ENCODE data around the gene VASP. TPM values are rescaled to one million over a fixed set of nuclear protein-coding genes. Genes with fewer than 3 reads are reported as not detected.
A peak's percentile ranks its signal among the peaks of the same experiment; 100 is the strongest.

Gene VASP
- polyA plus RNA-seq, 2 of the 4 experiments (the other 2 are of a cell fraction) = 64.5 to 94.3 TPM

DNA sequence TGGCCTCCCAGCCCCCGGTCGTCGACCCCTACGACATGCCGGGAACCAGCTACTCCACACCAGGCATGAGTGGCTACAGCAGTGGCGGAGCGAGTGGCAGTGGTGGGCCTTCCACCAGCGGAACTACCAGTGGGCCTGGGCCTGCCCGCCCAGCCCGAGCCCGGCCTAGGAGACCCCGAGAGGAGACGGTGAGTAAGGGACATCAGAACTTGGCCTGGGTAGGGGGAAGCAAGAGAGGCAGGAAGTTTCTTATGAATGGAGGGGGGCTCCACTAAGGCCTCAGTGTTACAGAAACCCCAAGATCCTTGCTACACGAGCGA lies 36.6 kb upstream of the VASP start:
- 87% methylated on average over 10 of the region's 15 CpGs for WGBS (ENCODE audit: missing lambda C conversion rate)
- ATAC-seq = no peak
- CTCF ChIA-PET = interaction anchor here (0.9 to 33.4 kb wide), 5 partner anchors 8 to 34 kb away, joined by 3 to 1883 read pairs (median 7); partner anchors contain the start of gene ERCC1

DNA sequence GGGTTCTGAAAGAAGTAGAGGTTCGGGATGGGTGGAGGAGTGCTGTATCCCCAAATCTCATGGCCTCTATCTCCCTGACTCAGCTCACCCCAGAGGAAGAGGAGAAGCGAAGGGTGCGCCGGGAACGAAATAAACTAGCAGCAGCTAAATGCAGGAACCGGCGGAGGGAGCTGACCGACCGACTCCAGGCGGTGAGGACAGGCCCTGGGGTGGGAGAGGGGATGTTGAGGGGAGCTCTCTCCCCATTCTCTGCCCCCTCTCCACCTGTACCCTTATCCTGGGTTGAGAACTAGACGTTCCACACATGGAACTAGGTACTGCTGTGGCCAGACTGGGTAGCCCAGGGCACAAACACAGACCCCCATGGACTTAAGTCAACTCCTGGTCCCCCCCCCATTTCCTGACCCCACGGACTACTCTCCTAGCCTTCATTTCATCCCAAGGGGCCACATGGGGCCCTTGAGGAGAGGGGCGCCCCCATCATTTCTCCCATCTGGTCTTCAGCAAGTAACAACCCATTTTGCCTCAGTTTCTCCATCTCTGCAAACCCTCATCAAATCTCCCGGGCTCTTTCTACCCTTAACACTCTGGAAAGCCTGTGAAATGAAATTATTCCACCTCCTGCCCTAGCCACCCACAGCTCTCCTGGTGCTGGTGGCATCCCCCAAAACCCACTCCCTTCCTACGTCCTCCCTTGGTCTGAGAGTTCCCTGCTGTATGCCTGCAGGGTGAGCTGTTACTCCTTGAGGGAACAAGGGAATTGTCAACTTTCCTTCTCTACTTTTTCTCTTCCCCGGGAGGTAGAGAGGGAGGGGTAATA lies 36.0 kb upstream of the VASP start:
- Histone ChIP-seq H3K4me1 (peaks cover 23% of the 10 kb centered on the region), H3K4me2 (no peak overlapping the region), H3K9me3 (no peaks in the 10 kb centered on the region), H3K4me3 (no peak overlapping the region), H3K27ac (no peak overlapping the region)
- no peak for FAIRE-seq
- no peak for ATAC-seq
- 71% methylated on average over 16 of the region's 16 CpGs for WGBS (ENCODE audit: missing lambda C conversion rate)
- TF ChIP-seq, protein P1, sequence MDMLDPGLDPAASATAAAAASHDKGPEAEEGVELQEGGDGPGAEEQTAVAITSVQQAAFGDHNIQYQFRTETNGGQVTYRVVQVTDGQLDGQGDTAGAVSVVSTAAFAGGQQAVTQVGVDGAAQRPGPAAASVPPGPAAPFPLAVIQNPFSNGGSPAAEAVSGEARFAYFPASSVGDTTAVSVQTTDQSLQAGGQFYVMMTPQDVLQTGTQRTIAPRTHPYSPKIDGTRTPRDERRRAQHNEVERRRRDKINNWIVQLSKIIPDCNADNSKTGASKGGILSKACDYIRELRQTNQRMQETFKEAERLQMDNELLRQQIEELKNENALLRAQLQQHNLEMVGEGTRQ (IDR thresholded peaks at IDR 0.05) = no peak
- TF ChIP-seq NFE2L2 (conservative IDR thresholded peaks at IDR 0.05; ENCODE audit: low read length) (no peak), CHD2 (IDR thresholded peaks at IDR 0.05; ENCODE audit: low read length, partially characterized antibody) (no peak), NPAS2 (CRISPR knock-in tag; IDR thresholded peaks at IDR 0.05; ENCODE audit: borderline replicate concordance) (no peak), RCOR1 (IDR thresholded peaks at IDR 0.05; ENCODE audit: low read depth, low read length) (no peak), EP300 (IDR thresholded peaks at IDR 0.05) (no peak), PHF8 (IDR thresholded peaks at IDR 0.05; ENCODE audit: borderline replicate concordance, low read depth) (no peak), HEYL (CRISPR knock-in tag; IDR thresholded peaks at IDR 0.05) (no peak), KDM5A (IDR thresholded peaks at IDR 0.05) (no peak), FOSB (CRISPR knock-in tag; IDR thresholded peaks at IDR 0.05) (peak; percentile 54), ESRRA (IDR thresholded peaks at IDR 0.05; ENCODE audit: borderline replicate concordance, low read length) (no peak), BHLHE40 (IDR thresholded peaks at IDR 0.05; ENCODE audit: low read depth, low read length) (no peak), HOXB13 (CRISPR knock-in tag; IDR thresholded peaks at IDR 0.05; ENCODE audit: low read depth) (no peak), CEBPB (IDR thresholded peaks at IDR 0.05) (no peak), TFCP2L1 (CRISPR knock-in tag; IDR thresholded peaks at IDR 0.05) (peak; percentile 78; the same call in 1 of the 2 replicates), EHMT2 (IDR thresholded peaks at IDR 0.05; ENCODE audit: low read depth) (no peak), GATA3 (IDR thresholded peaks at IDR 0.05; ENCODE audit: borderline replicate concordance) (no peak), NR3C1 (IDR thresholded peaks at IDR 0.05) (no peak), CHD4 (IDR thresholded peaks at IDR 0.05; ENCODE audit: borderline replicate concordance) (no peak), JUNB (IDR thresholded peaks at IDR 0.05) (no peak), HDAC2 (IDR thresholded peaks at IDR 0.05) (no peak), RFX5 (IDR thresholded peaks at IDR 0.05) (no peak), POLR2A (IDR thresholded peaks at IDR 0.05; ENCODE audit: low read length) (no peak), MAZ (IDR thresholded peaks at IDR 0.05; ENCODE audit: borderline replicate concordance, low read depth, low read length) (no peak), RNF2 (IDR thresholded peaks at IDR 0.05; ENCODE audit: borderline replicate concordance, low read depth) (no peak), JUN (IDR thresholded peaks at IDR 0.05) (no peak), SREBF2 (IDR thresholded peaks at IDR 0.05) (no peak), ZNF302 (CRISPR knock-in tag; IDR thresholded peaks at IDR 0.05) (no peak), HOXA7 (CRISPR knock-in tag; IDR thresholded peaks at IDR 0.05) (peak; percentile 78; the same call in 1 of the 2 replicates), ZFP36 (IDR thresholded peaks at IDR 0.05; ENCODE audit: borderline replicate concordance, partially characterized antibody) (no peak), POLR2AphosphoS2 (conservative IDR thresholded peaks at IDR 0.05; ENCODE audit: low read length) (peak; percentile 91)
- TF ChIP-seq, protein P2, sequence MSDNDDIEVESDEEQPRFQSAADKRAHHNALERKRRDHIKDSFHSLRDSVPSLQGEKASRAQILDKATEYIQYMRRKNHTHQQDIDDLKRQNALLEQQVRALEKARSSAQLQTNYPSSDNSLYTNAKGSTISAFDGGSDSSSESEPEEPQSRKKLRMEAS (IDR thresholded peaks at IDR 0.05) = no peak
- TF ChIP-seq, protein P3, sequence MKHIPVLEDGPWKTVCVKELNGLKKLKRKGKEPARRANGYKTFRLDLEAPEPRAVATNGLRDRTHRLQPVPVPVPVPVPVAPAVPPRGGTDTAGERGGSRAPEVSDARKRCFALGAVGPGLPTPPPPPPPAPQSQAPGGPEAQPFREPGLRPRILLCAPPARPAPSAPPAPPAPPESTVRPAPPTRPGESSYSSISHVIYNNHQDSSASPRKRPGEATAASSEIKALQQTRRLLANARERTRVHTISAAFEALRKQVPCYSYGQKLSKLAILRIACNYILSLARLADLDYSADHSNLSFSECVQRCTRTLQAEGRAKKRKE (CRISPR knock-in tag; IDR thresholded peaks at IDR 0.05; ENCODE audit: low read depth) = no peak
- TF ChIP-seq, protein P4, sequence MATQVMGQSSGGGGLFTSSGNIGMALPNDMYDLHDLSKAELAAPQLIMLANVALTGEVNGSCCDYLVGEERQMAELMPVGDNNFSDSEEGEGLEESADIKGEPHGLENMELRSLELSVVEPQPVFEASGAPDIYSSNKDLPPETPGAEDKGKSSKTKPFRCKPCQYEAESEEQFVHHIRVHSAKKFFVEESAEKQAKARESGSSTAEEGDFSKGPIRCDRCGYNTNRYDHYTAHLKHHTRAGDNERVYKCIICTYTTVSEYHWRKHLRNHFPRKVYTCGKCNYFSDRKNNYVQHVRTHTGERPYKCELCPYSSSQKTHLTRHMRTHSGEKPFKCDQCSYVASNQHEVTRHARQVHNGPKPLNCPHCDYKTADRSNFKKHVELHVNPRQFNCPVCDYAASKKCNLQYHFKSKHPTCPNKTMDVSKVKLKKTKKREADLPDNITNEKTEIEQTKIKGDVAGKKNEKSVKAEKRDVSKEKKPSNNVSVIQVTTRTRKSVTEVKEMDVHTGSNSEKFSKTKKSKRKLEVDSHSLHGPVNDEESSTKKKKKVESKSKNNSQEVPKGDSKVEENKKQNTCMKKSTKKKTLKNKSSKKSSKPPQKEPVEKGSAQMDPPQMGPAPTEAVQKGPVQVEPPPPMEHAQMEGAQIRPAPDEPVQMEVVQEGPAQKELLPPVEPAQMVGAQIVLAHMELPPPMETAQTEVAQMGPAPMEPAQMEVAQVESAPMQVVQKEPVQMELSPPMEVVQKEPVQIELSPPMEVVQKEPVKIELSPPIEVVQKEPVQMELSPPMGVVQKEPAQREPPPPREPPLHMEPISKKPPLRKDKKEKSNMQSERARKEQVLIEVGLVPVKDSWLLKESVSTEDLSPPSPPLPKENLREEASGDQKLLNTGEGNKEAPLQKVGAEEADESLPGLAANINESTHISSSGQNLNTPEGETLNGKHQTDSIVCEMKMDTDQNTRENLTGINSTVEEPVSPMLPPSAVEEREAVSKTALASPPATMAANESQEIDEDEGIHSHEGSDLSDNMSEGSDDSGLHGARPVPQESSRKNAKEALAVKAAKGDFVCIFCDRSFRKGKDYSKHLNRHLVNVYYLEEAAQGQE (IDR thresholded peaks at IDR 0.05) = no peak
- ChIA-PET CTCF (interaction anchor here (0.9 to 33.4 kb wide), 6 partner anchors 7 to 142 kb away, joined by 3 to 1883 read pairs (median 6); partner anchors contain the start of gene ERCC1), POLR2A (no interaction called here)
- DNase-seq (ENCODE audit: low read depth in 1 of 2, low spot score in 1 of 2) = no peak

More for the DNA sequence above, 36.6 kb upstream of the VASP start:
- no peak overlapping the region for H3K27ac ChIP-seq
- FAIRE-seq = no peak
- peaks cover 24% of the 10 kb centered on the region for H3K4me1 ChIP-seq
- H3K9me3 ChIP-seq = no peaks in the 10 kb centered on the region
- no peak overlapping the region for H3K4me2 ChIP-seq
- DNase-seq (ENCODE audit: low read depth in 1 of 2, low spot score in 1 of 2) = no peak
- TF ChIP-seq ESRRA (IDR thresholded peaks at IDR 0.05; ENCODE audit: borderline replicate concordance, low read length) (no peak), TP53 (CRISPR knock-in tag; IDR thresholded peaks at IDR 0.05) (peak; percentile 10; the same call in 1 of the 2 replicates)
- no peak overlapping the region for H3K4me3 ChIP-seq
- POLR2A ChIA-PET = no interaction called here

All from A549 (cell line).